Right lobe of liver (tissue), 6 donors: ENCODE data around the gene POLR3B. TPM values are rescaled to one million over a fixed set of nuclear protein-coding genes. Genes with fewer than 3 reads are reported as not detected.

ENCODE experiments used
- ATAC-seq, 4 donors: fragments of 200-7000 bp; cut with Tn5 transposase; one replicate each; pipeline ENCODE4 v1.9.1; 2020; ENCODE audit warnings: mild to moderate bottlenecking in 4 of 4, moderate library complexity in 4 of 4
- DNase-seq, 3 donors: peaks; one replicate each; pipeline ENCODE4 v3.0.0-alpha.2; 2020
- H3K27ac ChIP-seq, 3 donors: fragments of 200-600 bp; one replicate each; pipeline ENCODE4 v1.8.0; 2022
- H3K27me3 ChIP-seq, 2 donors: fragments of 200-600 bp; one replicate each; pipeline ENCODE4 v1.8.0; 2022
- H3K36me3 ChIP-seq, 4 donors: fragments of 200-600 bp; sonication (generic) in 1 of 4; one replicate each; pipeline versions ENCODE4 v1.5.1 to v1.8.0; 2017 to 2022; ENCODE audit warnings: control low read depth in 1 of 4
- H3K4me1 ChIP-seq, 4 donors: fragments of 200-600 bp; sonication (generic) in 1 of 4; one replicate each; pipeline versions ENCODE4 v1.5.1 to v1.8.0; 2017 to 2022; ENCODE audit warnings: control low read depth in 1 of 4
- H3K4me3 ChIP-seq, 3 donors: fragments of 200-600 bp; one replicate each; pipeline ENCODE4 v1.8.0; 2022
- H3K9me3 ChIP-seq, 4 donors: fragments of 200-600 bp; sonication (generic) in 1 of 4; one replicate each; pipeline versions ENCODE4 v1.5.1 to v1.8.0; 2017 to 2022; ENCODE audit warnings: control low read depth in 1 of 4
- CTCF ChIP-seq, 4 donors: fragments of 200-600 bp in 3 of 4; fragments of 450-650 bp in 1 of 4; IDR thresholded peaks; one replicate each; pipeline versions ENCODE4 v1.5.1 to v1.8.0; 2016 to 2022; ENCODE audit warnings: antibody characterized with exemption in 4 of 4, mild to moderate bottlenecking in 2 of 4
- POLR2A ChIP-seq: fragments of 450-650 bp; IDR thresholded peaks from one replicate; pipeline ENCODE4 v1.6.1; 2017; ENCODE audit warnings: antibody characterized with exemption, mild to moderate bottlenecking
- WGBS: methylation state at CpG from one replicate; pipeline ENCODE4 v1.1.6; 2018; ENCODE audit warnings: low coverage, low lambda C conversion rate; ENCODE audit not compliant: insufficient coverage; ENCODE audit errors: missing lambda C conversion rate; 5-methylcytosine and 5-hydroxymethylcytosine counted together
- intact Hi-C, 2 donors: fragments of 100-400 bp; cut with DNase I; formaldehyde crosslinking; loops; one replicate each; pipeline versions ENCODE4 v1.11.2 to v1.14.1; 2022
- total RNA-seq, 6 experiments: library from RNA; depleted of rRNA in 2 of 6; stranded (reverse); fragments of >200 nt in 2 of 6; fragmentation: NEBNext Ultra II Directional in 3 of 6; extraction: Animal tissue kit (Norgen Biotek cat#: 25700) in 3 of 6; gene quantifications; one replicate each; pipeline versions ENCODE4 v1.1.0 to v1.2.4, GENCODE V29; 2016 to 2023
- donor health status: DM: no; HTN: yes; CAD: no.
- donor health status: DM: no; HTN: no; CAD: no.
- donor health status: DM: no; HTN: no; CAD: no.
- donor health status: DM: no; HTN: yes; CAD: no.
- donor health status: DM: no; HTN: yes; CAD: no.

The POLR3B gene
- total RNA-seq, 6 experiments from 2014 or later: 6.8 to 10.9 (median 8.7) TPM

DNA sequence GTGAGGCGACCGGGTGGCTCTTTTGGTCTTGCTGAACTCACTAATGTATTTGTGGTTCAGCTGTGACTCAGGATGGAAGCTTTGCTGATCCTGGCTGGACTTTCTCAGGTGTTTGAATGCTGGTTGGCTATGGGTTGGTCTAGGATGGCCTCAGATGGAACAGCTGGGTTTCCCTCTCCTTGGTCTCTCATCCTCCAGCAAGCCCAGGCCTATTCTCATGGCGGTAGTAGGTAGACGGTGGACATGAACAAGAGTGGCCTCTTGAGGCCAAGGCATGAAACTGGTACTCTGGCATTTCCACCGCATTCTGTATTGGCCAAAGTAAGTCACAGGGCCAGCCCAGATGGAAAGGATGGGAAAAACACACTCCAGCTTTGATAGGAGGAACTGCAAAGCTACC, 11.8 kb upstream of the POLR3B start:
- peaks cover 0 to 16% (median 8%) of the 10 kb centered on the region in 4 donors for H3K4me1 ChIP-seq
- H3K9me3 ChIP-seq: no peaks in the 10 kb centered on the region
- H3K27me3 ChIP-seq: no peaks in the 10 kb centered on the region
- DNase-seq: peak in 1 of 3 donors; percentile 51
- peak; percentile 85 to 92 (median 88) for ATAC-seq
- H3K36me3 ChIP-seq: no peaks in the 10 kb centered on the region
- H3K4me3 ChIP-seq: no peak overlapping the region
- intact Hi-C loops: no loop called here
- H3K27ac ChIP-seq: no peak overlapping the region
- 62% methylated on average over 5 of the region's 5 CpGs for WGBS
- TF ChIP-seq CTCF (IDR thresholded peaks at IDR 0.05): peak; percentile 46 to 51 (median 48)
- no peak for TF ChIP-seq POLR2A

DNA sequence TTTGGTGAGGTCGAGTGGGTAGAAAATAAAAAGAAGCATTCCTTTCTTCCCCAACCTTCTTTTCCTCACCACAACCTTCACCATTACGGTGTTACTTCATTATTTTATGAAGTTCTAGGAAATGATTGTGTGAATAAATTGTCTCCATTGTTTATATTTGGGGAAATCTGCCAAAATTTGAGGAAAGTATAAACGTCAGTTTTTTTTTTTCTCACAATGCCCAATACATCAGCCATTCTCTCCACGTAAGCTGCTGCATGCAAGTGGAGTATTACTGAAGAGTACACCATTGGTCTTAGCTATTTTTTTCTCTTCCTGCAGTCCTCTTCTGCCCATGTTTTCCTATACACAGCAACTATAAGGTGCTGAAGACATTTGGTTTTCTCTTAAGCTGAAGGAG, 9.1 kb upstream of the POLR3B start:
- H3K9me3 ChIP-seq: no peaks in the 10 kb centered on the region
- intact Hi-C loops: no loop called here
- no peaks in the 10 kb centered on the region for H3K27me3 ChIP-seq
- WGBS: 55% methylated on average over 4 of the region's 4 CpGs
- H3K4me3 ChIP-seq: no peak overlapping the region
- peaks cover 0 to 2% (median under 1%) of the 10 kb centered on the region in 4 donors for H3K4me1 ChIP-seq
- no peak for ATAC-seq
- no peak overlapping the region for H3K27ac ChIP-seq
- TF ChIP-seq CTCF (IDR thresholded peaks at IDR 0.05): no peak
- TF ChIP-seq POLR2A: no peak
- H3K36me3 ChIP-seq: no peaks in the 10 kb centered on the region
- DNase-seq: no peak

- H3K4me1 ChIP-seq: peaks cover 0 to 9% (median 4%) of the 10 kb centered on the region in 4 donors
- WGBS: 72% methylated on average over 5 of the region's 6 CpGs
- H3K27ac ChIP-seq: no peak overlapping the region
- ATAC-seq: no peak
- H3K36me3 ChIP-seq: no peaks in the 10 kb centered on the region
- DNase-seq: no peak
- no peaks in the 10 kb centered on the region for H3K27me3 ChIP-seq
- TF ChIP-seq POLR2A (no peak), CTCF (IDR thresholded peaks at IDR 0.05) (no peak)
- intact Hi-C loops: no loop called here
- no peaks in the 10 kb centered on the region for H3K9me3 ChIP-seq
- H3K4me3 ChIP-seq: no peak overlapping the region
Observed at GRCh38 chr12:106353175-106353574, 4.4 kb upstream of the POLR3B start.

GRCh38 chr12:106358396-106359241, 1.1 kb downstream of the POLR3B start:
- intact Hi-C loops: no loop called here
- ATAC-seq (peak; percentile 23 to 46 (median 32)), DNase-seq (peak in 2 of 3 donors; percentile 44 to 55)
- Histone ChIP-seq H3K27me3 (no peaks in the 10 kb centered on the region), H3K4me3 (peak overlapping the region; percentile 63 to 78 (median 69)), H3K9me3 (no peaks in the 10 kb centered on the region), H3K4me1 (peaks cover 0 to 41% (median 20%) of the 10 kb centered on the region in 4 donors), H3K27ac (peak overlapping the region; percentile 88 to 96 (median 94)), H3K36me3 (no peaks in the 10 kb centered on the region)
- TF ChIP-seq POLR2A (no peak), CTCF (IDR thresholded peaks at IDR 0.05) (no peak)
- 8% methylated on average over 13 of the region's 17 CpGs for WGBS
